ENCODE data around the gene SEMA4G.

SEMA4G gene

GRCh38 chr10:101007915-101008822, 38.9 kb downstream of the SEMA4G start:
- no peak for DNase-seq

- DNase-seq = no peak
Observed at GRCh38 chr10:101008823-101009423, 39.6 kb downstream of the SEMA4G start.

GRCh38 chr10:101010329-101010728, 41.0 kb downstream of the SEMA4G start:
- no peak for DNase-seq

- DNase-seq = peak in 1 of 2 experiments; percentile 7
Observed at GRCh38 chr10:101011517-101012423, 42.5 kb downstream of the SEMA4G start.

- peak; percentile 63 to 72 for DNase-seq
Observed at GRCh38 chr10:101012525-101013364, 43.4 kb downstream of the SEMA4G start.

GRCh38 chr10:101013365-101013825, 44.1 kb downstream of the SEMA4G start:
- DNase-seq = no peak

- peak in 1 of 2 experiments; percentile 38 for DNase-seq
Observed at GRCh38 chr10:101014230-101014884, 45.1 kb downstream of the SEMA4G start.

GRCh38 chr10:101014966-101015581, 45.8 kb downstream of the SEMA4G start:
- DNase-seq = no peak

- DNase-seq = no peak
Observed at GRCh38 chr10:101015582-101015973, 46.3 kb downstream of the SEMA4G start.

GRCh38 chr10:101016814-101017213, 47.5 kb downstream of the SEMA4G start:
- DNase-seq = no peak

- DNase-seq = no peak
Observed at GRCh38 chr10:101018118-101018599, 48.9 kb downstream of the SEMA4G start.

- peak in 1 of 2 experiments; percentile 73 for DNase-seq
Observed at GRCh38 chr10:101018600-101019439, 49.5 kb downstream of the SEMA4G start.
